BJ (cell line): ENCODE data around the gene NAGS. TPM values are rescaled to one million over a fixed set of nuclear protein-coding genes. Genes with fewer than 3 reads are reported as not detected.

Experiments used
- CTCF ChIA-PET: fragments of 350-600 bp; formaldehyde crosslinking; extraction: SDS; loops from one replicate; lab custom pipeline; 2021; ENCODE audit warnings: antibody characterized with exemption, inconsistent platforms; lab: Yijun Ruan, JAX
- POLR2A ChIA-PET: fragments of 300-600 bp; sonication (Branson Sonifier 250); formaldehyde crosslinking; extraction: SDS; loops from one replicate; lab custom pipeline; 2021; ENCODE audit warnings: antibody characterized with exemption; lab: Charles Lee
- DNase-seq: peaks from one replicate; pipeline ENCODE4 v3.0.0-alpha.2; 2011; ENCODE audit warnings: low read depth
- H3K27me3 ChIP-seq: 2 replicates; pipeline ENCODE4 v1.6.0; 2011; ENCODE audit warnings: low read length; ENCODE audit not compliant: control insufficient read depth, insufficient read depth
- H3K36me3 ChIP-seq: 2 replicates; pipeline ENCODE4 v1.5.1; 2011; ENCODE audit warnings: low read length; ENCODE audit not compliant: control insufficient read depth, insufficient read depth
- H3K4me3 ChIP-seq: 2 replicates; pipeline ENCODE4 v1.5.1; 2011; ENCODE audit warnings: low read depth, mild to moderate bottlenecking, control low read depth, low read length
- CTCF ChIP-seq: IDR thresholded peaks from 2 replicates; pipeline ENCODE4 v1.5.1; 2011; ENCODE audit warnings: low read depth, mild to moderate bottlenecking, control low read depth, inconsistent platforms, low read length, moderate library complexity; ENCODE audit not compliant: insufficient read depth
- polyA plus RNA-seq: library from polyadenylated mRNA; depleted of rRNA; stranded (reverse); fragments of >200 nt; gene quantifications from 2 replicates; pipeline ENCODE4 v1.2.3, GENCODE V29; 2011

NAGS gene
- polyA plus RNA-seq, 1 experiment = 1.6 TPM

GRCh38 chr17:44000141-44000860 is 4.1 kb upstream of the NAGS start:
- Histone ChIP-seq H3K36me3 (no peaks in the 10 kb centered on the region), H3K4me3 (no peak overlapping the region), H3K27me3 (peaks cover 3% of the 10 kb centered on the region)
- DNase-seq = no peak
- ChIA-PET POLR2A (no interaction called here), CTCF (interaction anchor here (1.0 to 7.9 kb wide), 4 partner anchors 12 to 122 kb away, joined by 3 to 108 read pairs (median 30); partner anchors contain the start of gene PPY)
- no peak for TF ChIP-seq CTCF

GRCh38 chr17:44000871-44001460 is 3.5 kb upstream of the NAGS start:
- H3K4me3 ChIP-seq = no peak overlapping the region
- H3K36me3 ChIP-seq = no peaks in the 10 kb centered on the region
- CTCF ChIA-PET = interaction anchor here (0.7 to 7.9 kb wide), 4 partner anchors 56 to 168 kb away, joined by 3 to 108 read pairs (median 4); partner anchors contain the start of gene PPY
- peaks cover 3% of the 10 kb centered on the region for H3K27me3 ChIP-seq
- DNase-seq = no peak
- POLR2A ChIA-PET = no interaction called here
- TF ChIP-seq CTCF = no peak

- no peak for TF ChIP-seq CTCF
- Histone ChIP-seq H3K27me3 (0 out of 2 replicates have a peak, but pooled peaks cover 1% of the 10 kb centered on the region), H3K4me3 (no peak overlapping the region), H3K36me3 (no peaks in the 10 kb centered on the region)
- ChIA-PET CTCF (interaction anchor here (0.7 to 1.7 kb wide), 4 partner anchors 57 to 167 kb away, joined by 3 to 6 read pairs (median 4); no protein-coding TSS in a partner anchor), POLR2A (no interaction called here)
- DNase-seq = no peak
These were observed 2.9 kb upstream of the NAGS start for GRCh38 chr17:44001461-44001920.

GRCh38 chr17:44002141-44002848 is 2.1 kb upstream of the NAGS start:
- H3K36me3 ChIP-seq = no peaks in the 10 kb centered on the region
- POLR2A ChIA-PET = no interaction called here
- H3K27me3 ChIP-seq = 0 out of 2 replicates have a peak, but pooled peaks cover 1% of the 10 kb centered on the region
- CTCF ChIA-PET = interaction anchor here (0.5 to 1.9 kb wide), 4 partner anchors 92 to 356 kb away, joined by 3 to 6 read pairs (median 4); no protein-coding TSS in a partner anchor
- H3K4me3 ChIP-seq = no peak overlapping the region
- peak; percentile 49 for DNase-seq
- no peak for TF ChIP-seq CTCF
